HTR-8/SVneo (cell line): ENCODE data around the gene PRKAR1B.
"Not testable (repeated sequence)": the region's sequence is repeated elsewhere in the genome, so short reads cannot be mapped to it uniquely, and the experiment has no call there.

Experiments used
- DNase-seq: peaks from one replicate; pipeline ENCODE4 v3.0.0; 2011; ENCODE audit warnings: low spot score, mixed read lengths; ENCODE audit not compliant: insufficient read length
- FAIRE-seq: peaks from 2 replicates; lab custom pipeline; 2011; peaks lifted over from hg19 to GRCh38; lab: Jason Lieb, UNC

PRKAR1B gene

DNA sequence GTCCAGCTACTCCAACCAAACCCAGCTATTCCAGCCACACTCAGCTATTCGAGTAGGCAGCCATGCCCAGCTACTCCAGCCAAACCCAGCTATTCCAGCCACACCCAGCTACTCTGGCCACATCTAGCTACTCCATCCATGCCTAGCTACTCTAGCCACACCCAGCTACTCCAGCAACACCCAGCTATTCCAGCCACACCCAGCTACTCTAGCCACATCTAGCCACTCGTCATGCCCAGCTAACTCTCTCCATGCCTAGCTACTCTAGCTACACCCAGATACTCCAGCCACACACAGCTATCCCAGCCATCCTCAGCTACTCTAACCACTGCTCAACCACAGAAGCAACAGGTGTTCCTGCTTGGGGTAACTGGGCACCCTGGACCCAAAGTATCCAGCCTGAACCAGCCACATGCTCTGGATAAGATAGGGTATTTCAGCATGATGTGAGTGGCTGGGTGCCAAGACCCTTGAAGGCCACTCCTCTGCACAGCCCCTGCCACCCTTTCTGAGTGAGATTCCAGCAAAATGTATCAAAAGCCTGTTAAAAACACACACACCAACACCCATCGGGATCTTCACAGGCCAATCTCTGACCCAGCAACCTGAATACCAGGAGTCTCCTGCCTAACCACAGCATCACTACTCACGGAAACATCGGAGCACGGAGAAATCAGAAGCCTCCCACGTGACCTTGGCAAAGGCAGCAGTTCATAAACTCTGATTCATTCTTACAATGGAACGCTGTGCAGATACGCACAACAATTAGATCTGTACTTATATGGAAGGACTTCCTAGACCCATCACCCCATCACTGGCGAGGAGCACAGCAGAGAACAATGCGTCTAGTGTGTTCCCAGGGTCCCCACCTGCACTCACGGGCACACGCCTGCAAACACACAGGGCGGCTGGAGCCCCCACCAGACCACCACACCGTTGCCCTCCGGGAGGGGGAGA, 52.3 kb downstream of the PRKAR1B start:
- FAIRE-seq (peak; percentile 36), DNase-seq (no peak)

DNA sequence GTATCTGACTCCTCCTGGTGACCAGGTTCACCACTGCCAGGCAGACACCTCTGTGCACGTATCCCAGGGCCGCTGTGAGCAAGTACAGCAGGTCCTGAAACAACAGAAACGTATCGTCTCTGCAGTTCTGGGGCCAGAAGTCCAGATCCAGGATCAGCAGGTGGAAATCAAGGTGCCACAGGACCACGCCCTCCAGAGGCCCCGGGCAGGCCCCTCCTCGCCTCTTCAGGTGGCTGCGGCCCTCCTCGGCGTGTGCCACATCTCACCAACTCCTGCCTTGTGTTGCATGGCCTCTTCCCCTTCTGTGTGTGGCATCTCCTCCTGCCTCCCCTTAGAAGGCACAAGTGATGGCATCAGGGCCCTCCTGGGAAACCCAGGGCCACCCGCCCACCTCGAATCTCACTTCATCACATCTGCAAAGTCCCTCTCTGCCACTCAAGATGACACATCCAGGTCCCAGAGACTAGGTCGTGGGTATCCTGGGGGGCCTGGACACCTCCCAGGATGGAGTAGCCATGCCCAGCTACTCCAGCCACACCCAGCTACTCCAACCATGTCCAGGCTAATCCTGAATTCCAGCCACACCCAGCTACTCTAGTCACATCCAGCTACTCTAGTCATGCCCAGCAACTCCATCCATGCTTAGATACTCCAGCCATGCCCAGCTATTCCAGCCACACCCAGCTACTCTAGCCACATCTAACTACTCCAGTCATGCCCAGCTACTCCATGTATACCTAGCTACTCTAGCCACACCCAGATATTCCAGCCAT, 53.2 kb downstream of the PRKAR1B start:
- no peak for DNase-seq
- peak; percentile 4 for FAIRE-seq

DNA sequence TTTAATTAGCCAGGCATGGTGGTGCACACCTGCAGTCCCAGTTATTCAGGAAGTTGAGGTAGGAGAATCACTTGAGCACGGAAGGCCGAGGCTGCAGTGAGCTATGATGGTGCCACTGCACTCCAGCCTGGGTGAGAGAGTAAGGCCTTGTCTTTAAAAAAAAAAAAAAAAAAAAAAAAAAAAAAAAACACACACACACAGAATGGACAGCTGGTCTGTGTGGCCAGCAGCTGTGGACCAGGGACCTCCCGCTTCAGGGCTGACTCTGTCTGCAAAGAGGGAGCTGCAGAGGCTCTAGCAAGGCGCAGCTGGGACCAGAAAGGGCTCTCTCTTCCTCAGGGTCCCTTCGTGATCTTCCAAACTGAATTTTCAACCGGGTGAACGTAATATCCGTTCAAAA, 54.2 kb downstream of the PRKAR1B start:
- FAIRE-seq: no peak
- DNase-seq: no peak

DNA sequence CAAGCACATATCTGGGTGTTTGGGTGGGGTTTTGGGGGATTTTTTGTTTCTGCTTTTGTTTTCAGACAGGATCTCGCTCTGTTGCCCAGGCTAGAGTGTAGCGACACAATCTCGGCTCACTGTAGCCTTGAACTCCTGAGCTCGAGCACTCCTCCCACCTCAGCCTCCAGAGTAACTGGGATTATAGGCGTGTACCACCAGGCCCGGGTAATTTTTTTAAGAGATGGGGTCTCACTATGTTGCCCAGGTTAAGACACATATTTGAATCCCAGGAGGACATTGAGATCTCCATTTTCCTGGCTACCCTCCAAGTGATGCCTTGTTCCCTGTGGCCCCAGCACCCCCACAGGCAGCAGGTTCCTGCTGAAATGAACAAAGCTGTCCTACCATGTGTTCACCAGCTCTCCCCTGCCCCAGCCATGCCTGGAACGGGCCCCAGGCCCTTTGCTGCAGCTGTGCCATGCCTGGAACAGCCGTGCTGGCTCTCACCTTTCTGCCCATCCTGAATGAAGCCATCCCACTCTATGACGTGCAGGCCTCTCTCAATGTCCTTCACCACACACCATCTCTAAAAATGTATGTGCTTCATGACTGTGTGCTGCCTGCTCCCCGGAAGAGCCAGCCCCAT, 55.6 kb downstream of the PRKAR1B start:
- DNase-seq: no peak
- no peak for FAIRE-seq

DNA sequence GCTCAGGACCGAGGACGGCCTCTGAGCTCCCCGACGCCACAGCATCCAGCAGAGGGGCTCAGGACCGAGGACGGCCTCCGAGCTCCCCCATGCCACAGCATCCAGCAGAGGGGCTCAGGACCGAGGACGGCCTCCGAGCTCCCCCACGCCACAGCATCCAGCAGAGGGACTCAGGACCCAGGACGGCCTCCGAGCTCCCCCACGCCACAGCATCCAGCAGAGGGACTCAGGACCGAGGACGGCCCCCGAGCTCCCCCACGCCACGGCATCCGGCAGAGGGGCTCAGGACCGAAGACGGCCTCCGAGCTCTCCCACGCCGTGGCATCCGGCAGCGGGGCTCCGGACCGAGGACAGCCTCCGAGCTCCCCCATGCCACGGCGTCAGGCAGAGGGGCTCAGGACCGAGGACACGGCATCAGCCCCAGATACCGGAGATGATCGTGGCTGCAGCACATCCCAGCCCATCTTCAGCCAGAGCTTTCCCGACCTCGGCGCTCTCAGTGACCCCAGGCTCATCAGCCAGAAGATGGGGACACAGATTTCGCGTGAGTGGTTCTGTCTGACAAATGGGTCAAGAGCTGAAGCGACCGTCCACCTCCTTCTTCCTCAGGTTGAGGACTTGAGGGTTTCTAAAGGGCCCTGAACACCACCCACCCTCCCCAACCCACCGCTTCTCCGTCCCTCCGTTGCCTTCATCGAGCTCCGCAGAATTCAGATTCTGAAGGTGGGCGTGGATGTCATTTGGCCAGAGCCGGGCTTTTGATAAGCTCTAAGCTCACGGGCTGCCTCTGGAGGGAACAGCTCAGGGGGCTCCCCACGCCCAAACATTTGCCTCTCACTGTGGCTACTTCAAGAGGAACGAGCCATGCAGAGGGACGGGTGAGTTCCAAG, 56.3 kb downstream of the PRKAR1B start:
- DNase-seq: no peak
- FAIRE-seq: no peak

DNA sequence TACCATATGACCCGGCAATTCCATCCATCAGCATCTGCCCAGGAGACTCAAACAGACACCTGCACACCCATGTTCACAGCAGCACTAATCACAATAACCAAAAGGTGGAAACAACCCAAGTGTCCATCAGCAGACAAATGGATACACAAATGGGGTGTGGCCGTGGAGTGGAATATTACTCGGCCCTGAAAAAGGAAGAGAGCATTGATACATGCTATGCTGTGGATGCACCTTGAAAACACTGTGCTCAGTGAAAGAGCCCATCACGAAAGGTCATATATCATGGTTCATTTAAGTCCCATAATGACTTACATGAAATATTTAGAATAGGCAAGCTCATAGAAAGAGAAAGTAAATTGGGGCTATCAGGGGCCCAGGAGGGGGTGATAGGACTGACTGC, 58.1 kb downstream of the PRKAR1B start:
- FAIRE-seq: no peak
- no peak for DNase-seq

DNA sequence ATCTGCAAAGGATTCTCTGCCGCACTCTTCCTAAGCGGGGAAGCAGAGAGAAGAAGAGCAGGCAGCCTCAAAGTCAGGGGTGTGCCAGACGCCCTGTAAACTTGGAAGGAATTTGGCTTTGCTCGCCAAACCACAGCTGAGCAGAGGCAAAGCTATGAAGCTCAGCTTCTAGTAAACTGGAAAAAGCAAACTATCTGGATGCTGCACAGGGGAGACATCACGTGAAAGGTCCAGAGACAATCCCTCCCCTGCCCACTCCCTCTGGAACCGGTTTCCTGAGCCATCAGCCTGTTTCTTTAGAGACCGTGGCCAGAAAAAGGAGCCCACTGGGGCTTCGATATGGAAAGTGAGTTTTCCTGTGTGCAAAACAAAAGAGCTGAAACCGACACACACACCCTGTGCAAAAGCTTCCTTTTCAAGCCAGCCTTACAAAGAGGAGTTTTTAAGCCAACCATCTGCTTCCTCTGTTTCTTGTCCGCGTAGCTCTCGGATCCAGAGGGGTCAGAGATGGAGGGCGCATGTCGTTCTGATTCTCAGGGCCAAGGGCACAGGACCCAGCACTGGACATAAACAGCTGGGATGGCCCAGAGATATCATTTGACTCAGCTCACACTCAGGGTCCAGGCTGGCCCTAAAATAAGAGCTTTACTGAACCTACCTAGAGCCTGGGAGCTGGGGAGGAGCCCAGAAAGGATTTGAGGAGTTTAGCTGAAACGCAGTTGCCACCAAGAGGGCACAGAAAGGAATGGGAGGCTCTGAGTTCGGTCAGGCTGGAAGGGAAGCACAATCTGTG, 58.7 kb downstream of the PRKAR1B start:
- FAIRE-seq (no peak), DNase-seq (no peak)

DNA sequence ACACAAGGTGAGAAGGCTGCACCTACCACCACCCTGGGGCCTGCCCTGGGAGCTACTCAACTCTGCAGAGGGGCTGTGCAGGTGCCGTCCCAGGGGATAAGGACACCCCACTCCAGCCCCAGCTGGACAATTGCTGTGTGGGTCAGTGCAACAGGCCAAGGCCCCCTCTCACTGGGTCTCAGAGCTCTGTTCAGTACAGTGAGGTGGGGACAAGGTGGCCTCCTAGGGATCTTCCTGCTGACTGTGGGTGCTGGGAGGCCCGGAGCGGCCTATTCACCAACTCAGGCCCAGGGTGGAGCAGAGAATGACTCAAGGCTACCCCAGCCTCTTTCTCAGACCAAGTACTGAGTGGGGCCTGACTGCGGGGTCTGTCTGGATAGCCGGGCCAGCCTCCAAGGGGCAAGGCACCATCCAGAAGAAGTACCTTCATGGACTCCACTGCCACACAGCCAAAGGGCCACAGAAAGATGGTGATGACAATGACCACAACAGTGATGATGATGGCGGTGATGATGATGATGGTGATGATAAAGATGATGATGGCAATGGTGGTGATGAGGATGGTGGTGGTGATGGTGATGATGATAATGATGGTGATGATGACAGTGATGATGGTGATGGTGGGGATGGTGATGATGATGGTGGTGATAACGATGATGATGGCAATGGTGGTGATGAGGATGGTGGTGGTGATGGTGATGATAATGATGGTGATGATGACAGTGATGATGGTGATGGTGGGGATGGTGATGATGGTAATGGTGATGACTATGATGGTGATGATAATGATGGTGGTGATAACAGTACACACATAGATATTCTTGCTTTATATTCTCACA, 60.4 kb downstream of the PRKAR1B start:
- DNase-seq (no peak), FAIRE-seq (peak; percentile 98)

DNA sequence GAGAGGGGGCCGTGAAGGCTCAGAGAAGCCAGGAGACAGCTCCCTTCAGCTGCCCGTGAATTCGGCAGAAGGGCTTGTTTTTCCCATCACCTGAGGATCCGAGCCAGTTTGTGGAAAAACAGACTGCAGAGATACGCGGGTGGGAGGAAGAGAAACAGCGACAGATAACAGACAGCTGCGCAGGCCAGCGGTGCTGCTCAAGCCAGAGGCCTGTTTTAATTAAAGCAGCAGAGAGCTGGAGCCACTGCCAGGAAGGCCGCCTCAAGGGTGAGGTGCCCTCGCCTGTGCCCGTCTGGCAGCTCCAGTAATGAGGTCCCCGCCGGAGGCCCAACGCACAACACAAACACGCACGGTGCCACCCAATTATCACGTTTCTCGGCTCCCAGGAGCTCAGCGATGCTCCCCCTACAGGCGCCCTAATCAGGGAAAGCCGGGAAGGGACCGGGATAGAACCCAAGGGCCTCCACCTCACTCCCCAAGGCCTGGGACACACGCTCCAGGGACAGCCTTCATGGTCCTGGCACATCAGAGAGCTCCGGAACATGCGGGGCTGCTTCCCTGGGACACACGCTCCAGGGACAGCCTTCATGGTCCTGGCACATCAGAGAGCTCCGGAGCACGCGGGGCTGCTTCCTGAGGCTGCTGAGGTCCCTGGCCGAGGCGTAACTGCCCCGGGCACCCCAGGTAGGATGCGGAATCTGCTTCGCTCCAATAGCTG, 61.2 kb downstream of the PRKAR1B start:
- DNase-seq (no peak), FAIRE-seq (no peak)

DNA sequence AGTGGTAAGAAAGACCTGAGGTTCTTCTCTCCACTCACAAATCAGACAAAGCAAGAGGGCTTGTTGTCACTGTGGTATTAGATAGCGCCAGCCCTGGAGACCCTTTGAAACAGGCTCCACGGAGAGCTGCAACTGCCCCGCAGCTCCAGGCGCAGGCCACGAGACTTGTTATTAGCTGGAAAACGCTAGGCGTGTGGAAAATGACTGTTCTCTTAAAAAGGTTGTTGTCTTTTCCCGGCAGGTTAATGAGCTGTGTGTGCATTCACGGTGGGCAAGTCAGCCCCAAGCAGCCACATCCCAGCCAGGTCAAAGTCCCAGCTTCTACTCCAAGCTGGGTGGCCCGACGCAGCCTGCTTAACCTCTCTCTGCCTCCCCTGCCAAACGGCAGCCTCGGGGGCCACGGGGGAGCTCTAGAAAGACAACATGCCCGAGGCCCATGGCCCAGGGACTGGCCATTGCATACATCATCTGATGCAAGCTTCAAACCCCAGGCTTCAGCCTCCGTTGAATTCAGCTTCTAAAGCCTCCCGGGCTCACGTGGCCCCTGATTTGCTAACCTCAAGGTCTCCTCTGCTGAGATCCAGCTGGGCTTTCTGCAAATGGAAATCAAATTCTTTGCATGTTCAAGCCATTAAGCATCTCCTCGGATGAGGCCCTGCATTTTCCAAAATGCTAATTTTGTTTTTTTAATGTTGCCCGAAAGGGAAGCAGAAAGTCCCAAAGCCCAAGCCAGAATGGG, 61.9 kb downstream of the PRKAR1B start:
- no peak for DNase-seq
- FAIRE-seq: no peak

DNA sequence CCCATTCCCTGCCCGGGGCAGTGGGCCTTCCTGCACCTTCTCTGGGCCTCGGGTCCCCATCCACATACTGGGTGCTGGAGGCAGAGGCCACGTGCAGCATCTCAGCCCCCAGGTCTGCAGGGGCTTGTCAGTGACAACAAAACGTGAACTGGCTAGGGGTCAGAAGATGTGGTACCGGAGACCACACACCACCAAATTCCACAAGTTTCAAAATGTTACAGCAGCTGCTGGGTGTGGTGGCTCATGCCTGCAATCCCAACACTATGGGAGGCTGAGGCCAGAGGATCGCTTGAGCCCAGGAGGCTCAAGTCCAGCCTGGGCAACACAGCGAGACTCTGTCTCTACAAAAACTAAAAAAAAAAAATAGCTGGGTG, 62.7 kb downstream of the PRKAR1B start:
- DNase-seq (no peak), FAIRE-seq (no peak)

DNA sequence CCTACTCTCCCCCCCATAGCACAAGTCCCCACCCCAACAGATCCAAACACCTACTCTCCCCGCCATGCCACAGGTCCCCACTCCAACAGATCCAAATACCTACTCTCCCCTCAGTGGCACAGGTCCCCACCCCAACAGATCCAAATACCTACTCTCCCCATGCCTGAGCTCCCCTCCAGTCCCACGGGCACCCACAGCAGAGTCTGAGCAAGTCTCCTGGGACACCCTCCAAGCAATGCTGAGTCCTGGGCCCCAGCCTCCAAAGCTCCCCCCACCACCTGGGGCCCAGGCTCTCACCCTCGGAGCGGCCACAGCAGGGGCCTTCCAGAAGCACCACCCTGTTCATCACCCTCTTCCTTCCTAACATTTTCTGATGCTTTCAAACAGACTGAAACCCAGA, 64.5 kb downstream of the PRKAR1B start:
- DNase-seq (no peak), FAIRE-seq (no peak)

DNA sequence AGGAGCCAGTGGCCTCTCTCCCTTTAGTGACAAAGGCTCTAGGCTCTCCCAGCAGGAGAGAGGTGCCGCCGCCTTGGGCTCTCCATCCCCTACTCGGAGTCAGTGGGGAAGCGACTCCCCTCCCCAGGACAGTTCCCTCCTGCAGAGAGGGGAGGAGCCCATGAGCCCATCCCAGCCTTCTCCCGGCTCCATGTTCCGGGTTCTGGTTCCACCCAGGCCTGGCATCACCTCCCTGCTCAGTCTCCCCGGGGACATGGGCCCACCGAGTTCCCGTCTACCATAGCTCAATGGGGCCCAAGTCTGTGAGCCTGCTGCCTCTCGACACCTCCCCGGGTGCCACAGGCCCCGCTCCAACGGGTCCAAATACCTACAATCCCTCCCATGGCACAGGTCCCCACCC, 67.1 kb downstream of the PRKAR1B start:
- FAIRE-seq (no peak), DNase-seq (no peak)

DNA sequence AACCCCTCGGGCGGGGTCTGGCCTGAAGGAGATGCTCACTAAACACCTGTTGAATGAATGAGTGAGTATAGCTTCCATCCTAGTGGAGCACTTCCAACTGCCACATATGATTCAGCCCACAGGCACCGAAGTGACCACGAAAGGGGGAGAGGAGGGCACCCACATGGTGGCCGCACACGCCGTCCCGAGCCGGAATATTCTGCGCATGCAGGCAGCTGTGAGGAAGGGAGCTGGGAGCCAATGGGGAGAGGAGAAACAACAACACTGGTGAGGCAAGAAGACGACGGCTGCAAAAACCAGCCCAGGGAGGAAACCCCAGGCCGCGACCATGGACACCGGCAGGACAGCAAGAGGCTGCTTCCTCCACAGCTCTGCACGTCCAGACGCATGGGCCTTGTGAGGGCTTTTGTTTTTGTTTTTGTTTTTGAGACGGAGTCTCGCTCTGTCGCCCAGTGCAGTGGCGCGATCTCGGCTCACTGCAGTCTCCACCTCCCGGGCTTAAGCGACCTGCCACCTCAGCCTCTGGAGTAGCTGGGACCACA, 67.7 kb downstream of the PRKAR1B start:
- no peak for FAIRE-seq
- no peak for DNase-seq

DNA sequence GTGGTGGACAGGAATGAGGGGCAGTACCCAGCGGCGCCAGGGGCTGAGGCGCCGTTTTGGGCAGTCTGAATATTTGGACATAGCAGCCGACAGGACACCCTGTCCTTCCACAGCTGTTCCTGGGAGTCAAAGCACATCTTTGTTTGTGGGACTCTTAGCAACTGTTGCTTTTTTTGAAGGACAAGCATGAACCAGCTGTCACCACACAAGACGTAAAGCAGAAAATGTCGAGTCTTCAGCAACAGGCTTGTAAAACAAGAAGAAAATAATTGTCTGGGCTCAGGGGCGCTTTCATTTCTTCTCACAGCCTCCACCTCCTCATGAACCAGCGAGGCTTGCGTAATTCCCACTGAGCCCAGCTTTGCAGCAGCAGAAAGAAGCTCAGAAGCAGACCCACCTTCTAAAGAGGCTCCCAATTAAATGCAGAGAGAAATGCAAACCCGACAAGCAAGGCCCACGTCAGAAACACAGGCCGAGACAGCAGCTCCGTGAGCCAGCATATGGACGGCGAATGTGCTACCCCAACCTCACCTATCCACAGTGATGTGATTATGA, 69.4 kb downstream of the PRKAR1B start:
- DNase-seq (no peak), FAIRE-seq (peak; percentile 66)

DNA sequence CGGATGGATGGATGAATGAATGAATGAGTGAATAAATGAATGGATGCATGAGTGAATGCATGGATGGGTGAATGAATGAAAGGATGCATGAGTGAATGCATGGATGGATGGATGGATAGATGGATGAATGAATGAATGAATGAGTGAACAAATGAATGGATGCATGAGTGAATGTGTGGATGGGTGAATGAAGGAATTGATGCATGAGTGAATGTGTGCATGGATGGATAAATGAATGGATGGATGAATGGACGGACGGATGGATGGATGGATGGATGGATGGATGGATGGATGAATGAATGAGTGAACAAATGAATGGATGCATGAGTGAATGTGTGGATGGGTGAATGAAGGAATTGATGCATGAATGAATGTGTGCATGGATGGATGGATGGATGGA, 70.1 kb downstream of the PRKAR1B start:
- peak; percentile 98 for FAIRE-seq

More for the DNA sequence above, 70.1 kb downstream of the PRKAR1B start:
- DNase-seq: not testable (repeated sequence)
